Psoas muscle (tissue), 8 donors: ENCODE data around the gene ALAD. TPM values are rescaled to one million over a fixed set of nuclear protein-coding genes. Genes with fewer than 3 reads are reported as not detected.

Experiments used
- ATAC-seq, 4 donors: fragments of 200-7000 bp; cut with Tn5 transposase; one replicate each; pipeline ENCODE4 v1.9.1; 2020; ENCODE audit warnings: moderate library complexity in 3 of 4, mild to moderate bottlenecking in 2 of 4
- DNase-seq, 2 donors: peaks; one replicate each; pipeline ENCODE4 v3.0.0-alpha.2; 2020
- H3K27ac ChIP-seq: fragments of 200-600 bp; one replicate; pipeline ENCODE4 v1.8.0; 2022
- H3K27me3 ChIP-seq, 3 donors: fragments of 200-600 bp in 1 of 3; one replicate each; pipeline versions ENCODE4 v1.6.1 to v1.8.0; 2013 to 2022; ENCODE audit warnings: low read length in 2 of 3, mild to moderate bottlenecking in 2 of 3, moderate library complexity in 1 of 3; ENCODE audit not compliant: insufficient read depth in 3 of 3
- H3K36me3 ChIP-seq, 2 donors: fragments of 200-600 bp in 1 of 2; one replicate each; pipeline versions ENCODE4 v1.6.1 to v1.8.0; 2013 to 2022; ENCODE audit warnings: low read depth in 1 of 2, mild to moderate bottlenecking in 1 of 2, moderate library complexity in 1 of 2; ENCODE audit not compliant: insufficient read depth in 1 of 2
- H3K4me1 ChIP-seq: fragments of 200-600 bp; one replicate; pipeline ENCODE4 v1.8.0; 2022
- H3K4me3 ChIP-seq: fragments of 200-600 bp; one replicate; pipeline ENCODE4 v1.8.0; 2022; ENCODE audit warnings: mild to moderate bottlenecking
- H3K9me3 ChIP-seq: fragments of 200-600 bp; one replicate; pipeline ENCODE4 v1.8.0; 2022
- CTCF ChIP-seq: fragments of 200-600 bp; IDR thresholded peaks from one replicate; pipeline ENCODE4 v1.8.0; 2022; ENCODE audit warnings: antibody characterized with exemption
- WGBS, 3 donors: extraction: QIAGEN DNeasy Blood & Tissue Kit; methylation state at CpG; one replicate each; pipeline versions ENCODE4 v1.1.6 to v1.1.7; 2013; 5-methylcytosine and 5-hydroxymethylcytosine counted together
- intact Hi-C, 2 donors: fragments of 100-400 bp; cut with DNase I; formaldehyde crosslinking; loops; one replicate each; pipeline versions ENCODE4 v1.11.0 to v1.14.2; 2022
- polyA plus RNA-seq, 3 donors: library from polyadenylated mRNA; stranded (reverse); fragments of 200-250 nt; gene quantifications; one replicate each; pipeline ENCODE4 v1.2.3, GENCODE V29; 2013
- total RNA-seq, 4 donors: library from RNA; stranded (reverse); fragmentation: NEBNext Ultra II Directional in 2 of 4; extraction: Animal tissue kit (Norgen Biotek cat#: 25700) in 2 of 4; gene quantifications; one replicate each; pipeline versions ENCODE4 v1.2.1 to v1.2.4, GENCODE V29; 2021 to 2023
- donor health status: healthy with polysubstance abuse.
- donor health status: DM: no; HTN: no; CAD: no; lungs with moderate emphysema.
- donor health status: Bipolar disorder and iron deficiency.
- donor health status: healthy.
- donor health status: DM: yes; HTN: yes; CAD: no.
- donor health status: DM: no; HTN: no; CAD: no.
- donor health status: DM: no; HTN: no; CAD: no.
- donor health status: DM: yes; HTN: yes; CAD: no.

Gene ALAD
- total and polyA plus RNA-seq, 7 donors, result 13.1 to 43.1 (median 17.3) TPM

DNA sequence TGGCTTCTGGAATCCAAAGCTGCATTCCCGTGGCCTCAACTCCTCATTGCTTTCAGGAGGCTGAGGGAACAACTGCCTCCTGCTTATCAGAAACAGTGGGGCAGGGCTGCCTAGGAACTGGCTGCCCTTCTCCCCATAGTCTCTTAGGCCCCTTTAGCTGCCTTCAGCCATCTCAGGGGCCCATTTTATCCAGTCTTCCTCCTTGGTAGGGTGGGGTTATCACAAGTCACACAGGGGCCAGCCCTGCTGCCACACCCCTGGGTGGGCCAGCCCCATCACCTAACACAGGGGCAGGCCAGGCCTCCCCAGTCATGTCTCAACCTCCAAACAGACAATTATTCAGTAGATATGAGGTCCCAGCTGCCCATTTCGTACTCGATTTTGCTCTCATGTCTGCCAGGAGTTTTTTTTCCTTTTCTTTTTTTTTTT is 3.9 kb downstream of the ALAD start:
- Histone ChIP-seq H3K27ac (no peak overlapping the region), H3K9me3 (no peaks in the 10 kb centered on the region), H3K27me3 (no peaks in the 10 kb centered on the region), H3K4me3 (no peak overlapping the region), H3K36me3 (peaks cover 0 to 19% of the 10 kb centered on the region in 2 donors), H3K4me1 (peaks cover 14% of the 10 kb centered on the region)
- intact Hi-C loops, result no loop called here
- DNase-seq (no peak), ATAC-seq (no peak)
- TF ChIP-seq CTCF, result no peak
- 59 to 73% (median 59%) methylated on average over 3 of the region's 3 CpGs for WGBS, 3 donors

DNA sequence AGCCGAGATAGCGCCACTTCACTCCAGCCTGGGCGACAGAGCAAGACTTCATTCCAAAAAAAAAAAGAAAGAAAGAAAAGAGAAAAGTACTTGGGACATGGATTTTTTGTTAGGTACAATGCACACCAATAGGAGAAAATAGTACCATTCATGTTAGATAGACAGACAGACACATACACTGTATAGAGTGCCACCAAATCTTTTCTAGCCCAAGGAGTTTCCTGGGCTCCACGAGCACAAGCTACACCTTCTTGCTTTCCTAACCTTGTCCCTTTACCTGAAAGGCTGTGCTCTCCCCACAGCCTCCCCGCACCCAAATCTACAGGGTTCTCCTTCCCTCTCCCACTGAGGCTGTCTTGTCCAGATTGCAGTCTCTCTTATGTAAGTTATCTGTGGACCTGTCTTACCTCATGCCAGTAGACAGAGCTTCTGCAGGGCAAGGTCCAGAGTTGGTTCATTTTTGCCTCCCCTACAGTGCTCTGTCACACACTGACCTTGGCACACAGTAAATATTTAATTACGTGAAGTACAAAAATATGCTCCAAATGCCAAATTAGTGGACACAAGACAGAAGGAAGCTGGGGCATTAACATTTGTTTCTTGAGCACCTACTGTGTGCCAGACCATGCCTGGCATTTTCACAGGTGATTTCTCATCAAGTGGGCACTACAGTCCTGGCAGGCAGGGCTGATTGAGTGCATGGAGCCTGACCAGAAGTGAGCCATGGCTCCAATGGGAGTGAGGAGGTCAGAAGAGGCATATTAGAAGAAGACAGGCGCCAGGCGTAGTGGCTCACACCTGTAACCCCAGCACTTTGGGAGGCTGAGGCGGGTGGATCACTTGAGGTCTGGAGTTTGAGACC is 5.9 kb downstream of the ALAD start:
- no peak for TF ChIP-seq CTCF
- H3K27ac ChIP-seq, result no peak overlapping the region
- WGBS, 3 donors, result 95 to 98% (median 96%) methylated on average over 9 of the region's 9 CpGs
- peaks cover 4 to 38% of the 10 kb centered on the region in 2 donors for H3K36me3 ChIP-seq
- H3K4me3 ChIP-seq, result no peak overlapping the region
- intact Hi-C loops, result no loop called here
- peaks cover 10% of the 10 kb centered on the region for H3K4me1 ChIP-seq
- H3K9me3 ChIP-seq, result no peaks in the 10 kb centered on the region
- no peak for ATAC-seq
- H3K27me3 ChIP-seq, result no peaks in the 10 kb centered on the region
- DNase-seq, result no peak

- H3K9me3 ChIP-seq, result no peaks in the 10 kb centered on the region
- no peak overlapping the region for H3K27ac ChIP-seq
- no peaks in the 10 kb centered on the region for H3K27me3 ChIP-seq
- no peak overlapping the region for H3K4me3 ChIP-seq
- DNase-seq (no peak), ATAC-seq (no peak)
- intact Hi-C loops, result no loop called here
- TF ChIP-seq CTCF, result no peak
- 92 to 95% (median 95%) methylated on average over 7 of the region's 7 CpGs for WGBS, 3 donors
- H3K36me3 ChIP-seq, result peaks cover 7 to 58% of the 10 kb centered on the region in 2 donors
- peaks cover 3% of the 10 kb centered on the region for H3K4me1 ChIP-seq
Observed at GRCh38 chr9:113393281-113393680, 7.8 kb downstream of the ALAD start.

DNA sequence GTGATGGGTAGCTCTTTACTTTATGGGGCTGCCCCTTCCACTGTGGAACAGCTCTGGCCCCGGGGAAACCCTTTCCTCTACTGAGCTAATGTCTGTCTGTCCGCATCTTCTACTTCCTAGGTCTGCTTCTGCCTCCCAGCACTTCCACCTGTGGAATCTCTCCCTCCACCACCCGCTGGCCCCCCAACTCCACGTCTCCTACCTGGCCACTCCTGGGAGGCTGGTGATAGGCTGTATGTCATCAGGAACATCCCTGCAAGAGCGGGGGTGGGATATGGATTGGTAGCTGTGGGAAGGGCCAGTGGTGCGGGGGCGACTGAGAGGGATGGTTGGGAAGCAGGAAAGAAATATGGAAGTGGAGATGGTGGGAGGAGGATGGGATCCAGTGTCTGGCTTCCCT is 9.2 kb downstream of the ALAD start:
- ATAC-seq, result no peak
- intact Hi-C loops, result no loop called here
- Histone ChIP-seq H3K27ac (no peak overlapping the region), H3K27me3 (no peaks in the 10 kb centered on the region), H3K9me3 (no peaks in the 10 kb centered on the region), H3K4me3 (no peak overlapping the region), H3K4me1 (no peaks in the 10 kb centered on the region), H3K36me3 (peaks cover 14 to 70% of the 10 kb centered on the region in 2 donors)
- no peak for TF ChIP-seq CTCF
- WGBS, 3 donors, result 94 to 95% (median 94%) methylated on average over 7 of the region's 7 CpGs
- DNase-seq, result no peak
